Endometrium (tissue), 2 donors: ENCODE results near the gene TLX2.

Experiments
- FAIRE-seq: peaks from 2 replicates; lab custom pipeline; 2012; peaks lifted over from hg19 to GRCh38; lab: Jason Lieb, UNC
- donor health status: control.
- donor health status: control.

TLX2 gene

GRCh38 chr2:74511104-74511989, 2.9 kb upstream of the TLX2 start:
- no peak for FAIRE-seq

- no peak for FAIRE-seq
Observed at GRCh38 chr2:74512744-74513604, 1.3 kb upstream of the TLX2 start.

- FAIRE-seq: no peak
Observed at GRCh38 chr2:74513605-74514367, 464 bp upstream of the TLX2 start.

GRCh38 chr2:74515271-74515980, 1.2 kb downstream of the TLX2 start:
- FAIRE-seq: no peak

GRCh38 chr2:74515981-74516633, 1.9 kb downstream of the TLX2 start:
- no peak for FAIRE-seq

GRCh38 chr2:74516650-74517049, 2.4 kb downstream of the TLX2 start:
- FAIRE-seq: no peak

GRCh38 chr2:74522516-74522915, 8.3 kb downstream of the TLX2 start:
- no peak for FAIRE-seq

GRCh38 chr2:74524005-74524404, 9.8 kb downstream of the TLX2 start:
- no peak for FAIRE-seq

GRCh38 chr2:74524955-74525716, 10.9 kb downstream of the TLX2 start:
- FAIRE-seq: no peak

GRCh38 chr2:74525717-74526648, 11.7 kb downstream of the TLX2 start, which contains the start of gene DQX1:
DQX1 (minus strand) TSS chr2:74526231; CDS start chr2:74525729, 502 bp downstream.
- no peak for FAIRE-seq

- FAIRE-seq: no peak
Observed at GRCh38 chr2:74526649-74527230, 12.5 kb downstream of the TLX2 start.

GRCh38 chr2:74527741-74528140, 13.5 kb downstream of the TLX2 start:
- no peak for FAIRE-seq

GRCh38 chr2:74528600-74529356, 14.5 kb downstream of the TLX2 start:
- FAIRE-seq: no peak

GRCh38 chr2:74529357-74530238, 15.3 kb downstream of the TLX2 start, which contains the start of the genes AUP1 and HTRA2:
AUP1 (minus strand) TSS chr2:74529706; CDS start chr2:74529629, 77 bp downstream.
HTRA2 (plus strand) TSS chr2:74529933; CDS start chr2:74530007, 74 bp downstream.
- peak; percentile 88 for FAIRE-seq

- FAIRE-seq: no peak
Observed at GRCh38 chr2:74530239-74531187, 16.3 kb downstream of the TLX2 start.
